ENCODE measurements around the gene PLXNA2.

Gene PLXNA2

GRCh38 chr1:208127792-208128529 is 116.2 kb downstream of the PLXNA2 start:
- H3K27me3 Mint-ChIP-seq (ENCODE audit: low read depth): peaks cover 33% of the 10 kb centered on the region
- no peaks in the 10 kb centered on the region for H3K36me3 Mint-ChIP-seq (ENCODE audit: low read depth)
- H3K27ac Mint-ChIP-seq: no peak overlapping the region
- H3K4me1 Mint-ChIP-seq (ENCODE audit: low read depth): no peaks in the 10 kb centered on the region
- H3K9me3 Mint-ChIP-seq: no peaks in the 10 kb centered on the region
- H3K4me3 Mint-ChIP-seq: no peak overlapping the region

- Mint-ChIP-seq H3K36me3 (ENCODE audit: low read depth) (no peaks in the 10 kb centered on the region), H3K27me3 (ENCODE audit: low read depth) (peaks cover 31% of the 10 kb centered on the region), H3K9me3 (no peaks in the 10 kb centered on the region), H3K27ac (no peak overlapping the region), H3K4me1 (ENCODE audit: low read depth) (no peaks in the 10 kb centered on the region), H3K4me3 (no peak overlapping the region)
Observed at GRCh38 chr1:208127284-208127683, 116.9 kb downstream of the PLXNA2 start.

DNA sequence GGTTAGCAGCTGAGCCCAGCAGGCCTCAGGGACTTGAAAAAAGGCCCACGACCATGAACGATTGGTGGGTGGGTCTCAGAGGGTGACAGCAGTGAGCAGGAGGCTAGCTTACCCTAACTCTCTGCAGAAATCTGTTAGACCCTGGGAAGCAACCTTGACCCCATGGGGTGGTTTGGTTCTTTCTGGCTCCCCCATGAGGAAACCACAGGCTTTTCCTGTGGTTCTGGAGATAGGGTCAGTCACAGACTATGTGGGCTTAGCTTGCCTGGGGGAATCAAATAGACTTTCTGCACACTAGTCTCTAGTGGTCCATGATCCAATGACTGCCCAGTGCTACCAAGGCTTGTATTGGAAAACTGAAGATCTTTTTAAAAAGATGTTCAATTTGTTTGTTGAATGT is 118.1 kb downstream of the PLXNA2 start:
- no peak overlapping the region for H3K27ac Mint-ChIP-seq

GRCh38 chr1:208122612-208123358 is 121.4 kb downstream of the PLXNA2 start:
- H3K4me3 Mint-ChIP-seq: no peak overlapping the region
- no peaks in the 10 kb centered on the region for H3K36me3 Mint-ChIP-seq (ENCODE audit: low read depth)
- no peaks in the 10 kb centered on the region for H3K4me1 Mint-ChIP-seq (ENCODE audit: low read depth)
- no peak overlapping the region for H3K27ac Mint-ChIP-seq
- no peaks in the 10 kb centered on the region for H3K9me3 Mint-ChIP-seq
- no peaks in the 10 kb centered on the region for H3K27me3 Mint-ChIP-seq (ENCODE audit: low read depth)

More for the DNA sequence above, 118.1 kb downstream of the PLXNA2 start:
- Mint-ChIP-seq H3K36me3 (ENCODE audit: low read depth) (no peaks in the 10 kb centered on the region), H3K9me3 (no peaks in the 10 kb centered on the region), H3K4me3 (no peak overlapping the region), H3K27me3 (ENCODE audit: low read depth) (peaks cover 21% of the 10 kb centered on the region), H3K4me1 (ENCODE audit: low read depth) (no peaks in the 10 kb centered on the region)

DNA sequence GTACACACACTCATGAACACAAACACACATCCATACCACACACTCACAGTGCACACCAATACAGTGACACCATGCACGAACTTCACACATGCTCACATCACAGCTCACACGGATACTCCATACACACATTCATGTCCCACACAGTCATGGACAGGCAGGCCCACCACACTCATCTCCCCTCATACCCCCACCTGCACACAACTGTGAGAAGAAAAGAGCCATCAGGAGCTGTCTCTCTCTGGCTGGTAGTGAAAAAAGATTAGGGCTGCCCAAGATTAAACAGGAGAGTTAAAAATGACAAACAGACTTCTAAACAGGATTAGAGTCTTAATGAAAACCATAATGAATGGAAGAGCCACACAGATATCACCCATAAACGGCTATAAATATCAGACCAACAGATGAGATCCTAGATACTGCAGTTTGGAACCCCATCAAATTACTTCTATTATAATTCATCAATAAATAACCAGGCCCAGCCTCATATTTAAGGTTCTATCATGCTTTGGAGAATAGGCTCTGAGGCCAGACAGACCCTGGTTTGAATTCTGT is 122.3 kb downstream of the PLXNA2 start:
- H3K27ac Mint-ChIP-seq: no peak overlapping the region
- no peaks in the 10 kb centered on the region for H3K9me3 Mint-ChIP-seq
- H3K36me3 Mint-ChIP-seq (ENCODE audit: low read depth): no peaks in the 10 kb centered on the region
- no peaks in the 10 kb centered on the region for H3K4me1 Mint-ChIP-seq (ENCODE audit: low read depth)
- H3K4me3 Mint-ChIP-seq: no peak overlapping the region
- peaks cover 3% of the 10 kb centered on the region for H3K27me3 Mint-ChIP-seq (ENCODE audit: low read depth)

- H3K27me3 Mint-ChIP-seq (ENCODE audit: low read depth): peaks cover 9% of the 10 kb centered on the region
- H3K4me1 Mint-ChIP-seq (ENCODE audit: low read depth): no peaks in the 10 kb centered on the region
- H3K27ac Mint-ChIP-seq: no peak overlapping the region
- no peak overlapping the region for H3K4me3 Mint-ChIP-seq
- H3K36me3 Mint-ChIP-seq (ENCODE audit: low read depth): no peaks in the 10 kb centered on the region
- H3K9me3 Mint-ChIP-seq: no peaks in the 10 kb centered on the region
Observed at GRCh38 chr1:208120431-208120790, 123.8 kb downstream of the PLXNA2 start.

GRCh38 chr1:208118841-208119606 is 125.2 kb downstream of the PLXNA2 start:
- no peak overlapping the region for H3K4me3 Mint-ChIP-seq
- no peaks in the 10 kb centered on the region for H3K36me3 Mint-ChIP-seq (ENCODE audit: low read depth)
- peaks cover 9% of the 10 kb centered on the region for H3K27me3 Mint-ChIP-seq (ENCODE audit: low read depth)
- no peaks in the 10 kb centered on the region for H3K4me1 Mint-ChIP-seq (ENCODE audit: low read depth)
- no peaks in the 10 kb centered on the region for H3K9me3 Mint-ChIP-seq
- H3K27ac Mint-ChIP-seq: no peak overlapping the region

- no peaks in the 10 kb centered on the region for H3K36me3 Mint-ChIP-seq (ENCODE audit: low read depth)
- no peaks in the 10 kb centered on the region for H3K9me3 Mint-ChIP-seq
- no peaks in the 10 kb centered on the region for H3K4me1 Mint-ChIP-seq (ENCODE audit: low read depth)
- no peak overlapping the region for H3K4me3 Mint-ChIP-seq
- H3K27ac Mint-ChIP-seq: no peak overlapping the region
- H3K27me3 Mint-ChIP-seq (ENCODE audit: low read depth): peaks cover 9% of the 10 kb centered on the region
Observed at GRCh38 chr1:208118306-208118705, 125.9 kb downstream of the PLXNA2 start.

GRCh38 chr1:208117826-208118225 is 126.4 kb downstream of the PLXNA2 start:
- Mint-ChIP-seq H3K4me3 (no peak overlapping the region), H3K4me1 (ENCODE audit: low read depth) (no peaks in the 10 kb centered on the region), H3K9me3 (no peaks in the 10 kb centered on the region), H3K36me3 (ENCODE audit: low read depth) (no peaks in the 10 kb centered on the region), H3K27ac (no peak overlapping the region), H3K27me3 (ENCODE audit: low read depth) (peaks cover 9% of the 10 kb centered on the region)

DNA sequence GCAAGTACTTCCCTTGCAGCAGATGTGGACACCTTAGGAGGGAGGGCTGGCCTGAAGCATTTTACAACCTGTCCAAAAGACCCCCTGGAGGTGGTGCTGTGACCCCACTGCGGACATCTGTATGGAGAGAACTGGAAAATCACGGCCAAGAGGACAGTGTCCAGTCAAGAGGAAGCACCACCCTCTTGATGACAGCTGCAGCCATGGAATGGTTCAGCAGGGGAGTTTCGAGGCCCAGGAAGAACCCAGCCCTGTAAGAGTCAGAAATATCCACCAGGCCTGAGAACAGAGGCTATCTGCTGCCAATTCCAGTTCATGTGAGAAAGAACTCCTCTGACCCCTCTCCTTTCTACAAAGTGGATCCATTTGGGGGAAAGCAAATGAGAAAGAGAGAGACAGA is 126.8 kb downstream of the PLXNA2 start:
- H3K27me3 Mint-ChIP-seq (ENCODE audit: low read depth): peaks cover 9% of the 10 kb centered on the region

GRCh38 chr1:208115924-208116640 is 128.1 kb downstream of the PLXNA2 start:
- Mint-ChIP-seq H3K4me1 (ENCODE audit: low read depth) (no peaks in the 10 kb centered on the region), H3K4me3 (no peak overlapping the region), H3K27me3 (ENCODE audit: low read depth) (peaks cover 9% of the 10 kb centered on the region), H3K9me3 (no peaks in the 10 kb centered on the region), H3K36me3 (ENCODE audit: low read depth) (no peaks in the 10 kb centered on the region), H3K27ac (no peak overlapping the region)

More for the DNA sequence above, 126.8 kb downstream of the PLXNA2 start:
- Mint-ChIP-seq H3K4me3 (no peak overlapping the region), H3K27ac (no peak overlapping the region), H3K4me1 (ENCODE audit: low read depth) (no peaks in the 10 kb centered on the region), H3K36me3 (ENCODE audit: low read depth) (no peaks in the 10 kb centered on the region), H3K9me3 (no peaks in the 10 kb centered on the region)

- Mint-ChIP-seq H3K9me3 (no peaks in the 10 kb centered on the region), H3K27me3 (ENCODE audit: low read depth) (peaks cover 9% of the 10 kb centered on the region), H3K27ac (no peak overlapping the region), H3K4me1 (ENCODE audit: low read depth) (no peaks in the 10 kb centered on the region), H3K4me3 (no peak overlapping the region), H3K36me3 (ENCODE audit: low read depth) (no peaks in the 10 kb centered on the region)
Observed at GRCh38 chr1:208113011-208113410, 131.2 kb downstream of the PLXNA2 start.

- H3K27ac Mint-ChIP-seq: no peak overlapping the region
- H3K4me1 Mint-ChIP-seq (ENCODE audit: low read depth): no peaks in the 10 kb centered on the region
- H3K9me3 Mint-ChIP-seq: no peaks in the 10 kb centered on the region
- H3K4me3 Mint-ChIP-seq: no peak overlapping the region
- peaks cover 9% of the 10 kb centered on the region for H3K27me3 Mint-ChIP-seq (ENCODE audit: low read depth)
- no peaks in the 10 kb centered on the region for H3K36me3 Mint-ChIP-seq (ENCODE audit: low read depth)
Observed at GRCh38 chr1:208112401-208112800, 131.8 kb downstream of the PLXNA2 start.

GRCh38 chr1:208111646-208112190 is 132.5 kb downstream of the PLXNA2 start:
- peaks cover 4% of the 10 kb centered on the region for H3K27me3 Mint-ChIP-seq (ENCODE audit: low read depth)
- H3K4me3 Mint-ChIP-seq: no peak overlapping the region
- no peaks in the 10 kb centered on the region for H3K9me3 Mint-ChIP-seq
- no peaks in the 10 kb centered on the region for H3K36me3 Mint-ChIP-seq (ENCODE audit: low read depth)
- H3K4me1 Mint-ChIP-seq (ENCODE audit: low read depth): no peaks in the 10 kb centered on the region
- no peak overlapping the region for H3K27ac Mint-ChIP-seq

Measured in T-helper 1 cell treated with Interleukin-12 subunit alpha and Interleukin-12 subunit beta and Interleukin-4 antibody, amounts not matched to agents 30 μg/mL and 1 μg/mL, for 36 hours (primary cell).